ENCODE data around the gene PTPRD.
"Not testable (repeated sequence)": the region's sequence is repeated elsewhere in the genome, so short reads cannot be mapped to it uniquely, and the experiment has no call there.

Gene PTPRD

DNA sequence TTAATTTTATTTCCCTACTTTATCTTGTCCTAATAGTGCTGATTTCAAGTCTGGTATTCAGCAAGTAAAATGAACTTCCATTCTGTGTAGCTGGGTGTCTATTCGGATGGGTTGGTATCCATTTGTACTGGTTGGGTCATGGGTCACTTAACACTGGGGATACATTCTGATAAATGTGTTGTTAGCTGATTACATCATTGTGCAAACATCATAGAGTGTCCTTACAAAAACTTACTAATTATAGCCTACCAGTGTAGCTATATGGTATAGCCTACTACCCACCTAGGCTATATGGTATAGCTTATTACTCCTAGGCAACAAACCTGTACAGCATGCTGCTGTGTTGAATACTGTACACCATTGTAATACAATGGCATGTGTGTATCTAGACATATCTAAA lies 1439.5 kb downstream of the PTPRD start:
- no peak for DNase-seq (ENCODE audit: low spot score)

DNA sequence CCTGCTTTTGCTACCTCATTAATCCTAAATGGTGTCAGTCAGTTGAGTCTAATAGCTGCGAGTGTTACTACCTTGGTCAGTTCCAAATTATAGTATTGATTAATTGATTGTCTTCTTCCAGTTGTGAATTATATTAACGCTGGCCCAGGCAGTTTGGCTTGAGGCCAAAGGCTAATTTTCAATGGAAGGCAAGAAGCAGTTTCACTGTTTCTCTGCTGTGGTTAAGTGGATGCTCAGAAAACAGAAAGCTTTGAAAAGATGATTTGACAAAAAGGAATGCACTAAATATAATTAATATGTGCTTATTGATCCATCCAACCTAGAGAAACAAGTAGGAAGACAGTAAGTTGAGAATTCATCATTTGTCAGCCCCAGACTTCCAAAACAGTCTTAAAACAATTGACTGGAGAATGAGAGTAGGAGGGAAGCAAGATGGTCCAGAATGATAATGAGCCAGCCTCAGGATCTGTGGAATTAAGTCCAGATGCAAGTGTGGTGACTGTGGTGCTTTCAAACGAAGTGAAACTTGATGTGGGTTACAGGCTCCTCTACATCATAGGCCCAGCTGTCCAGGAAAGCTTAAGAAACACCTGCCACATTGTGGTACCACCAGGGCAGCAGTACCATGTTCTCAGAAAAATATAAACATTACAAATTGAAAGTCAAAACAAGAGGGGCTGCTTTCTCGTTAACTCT lies 1442.2 kb downstream of the PTPRD start:
- DNase-seq (ENCODE audit: low spot score), result no peak

DNA sequence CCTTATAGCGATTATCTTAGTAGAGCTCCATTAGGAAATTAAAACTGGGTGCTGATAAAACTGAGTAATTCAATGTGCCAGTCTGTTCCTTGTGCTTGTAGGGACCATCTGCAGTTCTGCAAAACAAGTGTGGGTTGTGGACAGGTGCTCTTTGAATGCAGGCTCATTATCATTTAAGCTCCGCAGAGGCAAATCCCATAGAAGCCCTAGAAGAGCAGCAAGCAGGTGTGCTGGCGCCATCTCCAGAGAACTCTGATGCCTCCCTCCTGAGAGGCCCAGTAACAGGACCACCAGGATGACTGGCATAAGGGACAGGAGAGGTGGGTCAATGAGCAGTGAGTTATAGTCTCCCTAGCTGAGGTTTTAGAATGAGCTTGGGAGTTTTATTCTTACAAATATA lies 1470.8 kb downstream of the PTPRD start:
- DNase-seq (ENCODE audit: low spot score), result no peak

DNA sequence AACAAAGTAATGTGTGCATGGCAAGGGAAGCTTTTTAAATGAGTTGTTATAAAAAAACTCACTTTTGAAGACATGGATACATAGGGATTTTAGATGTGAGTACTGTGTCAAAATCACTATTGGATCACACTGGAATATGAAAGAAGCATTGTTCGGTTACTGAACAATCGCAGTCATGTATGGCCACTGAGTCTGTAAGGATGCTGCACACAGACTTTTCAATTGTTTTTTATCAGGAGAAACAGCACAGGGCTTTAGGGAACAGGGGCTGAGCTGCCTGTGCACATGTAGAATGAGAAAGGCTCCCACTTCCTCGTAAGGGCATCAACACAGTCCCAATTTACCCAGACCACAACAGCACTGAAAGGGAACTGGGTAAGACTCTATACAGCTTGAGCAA lies 1479.3 kb downstream of the PTPRD start:
- no peak for DNase-seq (ENCODE audit: low spot score)

DNA sequence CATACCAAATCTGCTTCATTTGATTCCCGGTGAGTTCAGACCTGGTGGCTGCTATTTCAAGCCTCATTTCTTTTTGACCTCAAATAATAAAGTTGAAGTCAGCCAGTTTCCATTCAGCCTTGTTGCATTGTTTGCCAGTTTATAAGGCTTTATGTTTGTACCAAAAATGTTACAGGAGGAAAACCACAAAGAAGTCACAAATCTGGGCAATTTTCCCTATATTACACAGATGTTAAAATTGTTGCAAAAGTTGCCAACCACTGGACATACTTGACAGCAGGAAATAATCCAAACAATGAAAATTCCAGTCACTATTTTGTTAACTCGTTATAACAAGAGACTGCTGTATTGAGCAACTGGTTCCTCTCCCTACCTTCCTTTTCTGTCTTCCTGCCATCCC lies 1488.2 kb downstream of the PTPRD start:
- DNase-seq (ENCODE audit: low spot score), result no peak

DNA sequence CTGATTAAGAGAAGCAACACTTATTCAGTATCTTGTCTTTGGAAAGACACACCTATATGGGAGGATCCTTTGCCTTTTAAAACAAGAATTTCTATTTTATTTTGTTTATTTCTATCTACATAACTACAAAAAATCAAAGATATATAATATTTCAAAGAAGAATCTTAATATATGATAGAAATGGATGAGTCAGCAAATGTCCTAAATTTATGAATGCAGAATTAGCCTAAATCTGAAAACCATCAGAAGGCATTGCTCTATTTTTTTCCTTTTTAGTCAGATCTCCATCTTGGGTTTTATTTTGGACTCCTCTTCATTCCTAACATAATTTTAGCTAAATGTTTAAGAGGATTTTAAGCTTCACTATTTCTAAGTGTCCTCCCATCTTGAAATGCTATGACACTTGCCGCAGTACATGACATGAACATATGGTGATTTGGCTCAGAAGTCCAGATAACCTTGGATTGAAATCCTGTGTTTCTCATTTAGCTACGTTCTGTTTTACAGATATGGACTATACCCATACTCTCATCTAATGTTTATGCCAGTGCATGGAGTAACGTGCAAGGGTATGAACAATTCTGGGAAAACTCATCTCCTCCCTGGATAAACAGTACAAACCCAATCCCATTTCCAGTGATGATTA lies 1490.4 kb downstream of the PTPRD start:
- DNase-seq (ENCODE audit: low spot score), result no peak

DNA sequence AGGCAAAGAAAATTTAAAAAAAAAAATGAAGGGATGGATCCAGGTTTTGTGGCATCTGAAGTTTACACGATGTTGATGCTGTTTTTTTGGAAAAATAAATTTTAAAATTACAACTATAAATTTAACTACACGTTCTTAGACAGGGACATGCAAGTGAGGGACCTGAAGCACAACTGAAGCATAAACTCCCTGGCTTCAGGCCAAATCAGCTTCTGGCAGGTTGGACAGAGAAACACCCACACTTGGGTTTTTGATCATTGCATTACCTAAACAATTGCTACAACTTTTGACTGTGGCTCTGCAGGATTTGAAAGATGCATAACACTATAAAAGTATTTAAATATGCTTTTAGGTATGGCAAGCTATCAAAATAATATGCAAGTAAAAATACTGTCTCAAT lies 1494.9 kb downstream of the PTPRD start:
- DNase-seq (ENCODE audit: low spot score), result no peak

DNA sequence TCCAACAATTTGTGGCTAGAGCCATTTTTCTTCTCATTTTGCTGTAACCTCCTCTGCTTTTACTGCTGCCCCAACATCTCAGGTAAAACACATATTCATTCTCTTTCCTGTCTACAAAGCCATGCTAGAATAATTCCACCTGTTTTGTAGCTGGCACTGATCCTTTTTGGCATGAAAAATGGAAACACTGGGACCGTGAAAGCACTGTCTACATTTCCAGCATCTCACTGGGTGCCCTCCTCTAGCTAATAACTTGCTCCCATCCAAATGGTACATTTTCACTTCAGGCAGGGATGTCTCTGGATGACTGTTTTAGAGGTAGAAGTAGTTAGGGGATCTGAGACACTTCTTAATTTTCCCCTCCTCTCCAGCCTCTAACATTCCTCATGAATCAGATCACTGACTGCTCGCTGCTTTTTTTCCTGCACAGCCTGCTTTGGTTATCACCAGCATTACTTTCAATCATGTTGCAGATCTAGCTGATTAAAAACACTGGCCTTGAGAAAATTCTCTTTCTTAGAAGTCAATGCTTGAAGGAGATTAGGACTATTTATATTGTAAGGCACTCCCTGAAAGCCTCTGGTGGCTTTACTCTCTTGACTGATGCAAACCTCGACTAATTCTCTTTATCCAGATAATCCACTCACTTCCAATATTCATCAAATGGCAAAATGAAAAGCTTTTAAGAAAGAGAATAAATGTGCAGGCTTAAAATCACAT lies 1500.6 kb downstream of the PTPRD start:
- DNase-seq (ENCODE audit: low spot score), result no peak

DNA sequence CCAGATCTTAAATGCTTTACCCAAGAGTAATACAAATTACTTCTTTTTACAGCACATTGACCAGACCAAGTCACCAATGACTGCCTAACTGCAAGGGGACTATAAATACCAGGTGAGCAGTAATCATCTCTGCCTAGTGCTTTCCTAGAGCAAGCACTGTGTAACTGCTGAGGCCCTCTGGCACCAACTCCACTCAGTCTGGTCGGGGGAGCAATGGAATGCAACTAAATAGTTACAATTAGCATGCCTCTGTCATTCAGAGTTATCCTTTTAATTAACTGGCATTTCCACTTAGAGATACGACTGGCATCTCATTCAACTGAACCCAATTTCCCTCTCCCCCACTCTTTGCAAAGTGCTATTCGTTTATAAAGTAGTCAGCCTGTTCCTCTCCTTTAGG lies 1504.2 kb downstream of the PTPRD start:
- DNase-seq (ENCODE audit: low spot score), result no peak

DNA sequence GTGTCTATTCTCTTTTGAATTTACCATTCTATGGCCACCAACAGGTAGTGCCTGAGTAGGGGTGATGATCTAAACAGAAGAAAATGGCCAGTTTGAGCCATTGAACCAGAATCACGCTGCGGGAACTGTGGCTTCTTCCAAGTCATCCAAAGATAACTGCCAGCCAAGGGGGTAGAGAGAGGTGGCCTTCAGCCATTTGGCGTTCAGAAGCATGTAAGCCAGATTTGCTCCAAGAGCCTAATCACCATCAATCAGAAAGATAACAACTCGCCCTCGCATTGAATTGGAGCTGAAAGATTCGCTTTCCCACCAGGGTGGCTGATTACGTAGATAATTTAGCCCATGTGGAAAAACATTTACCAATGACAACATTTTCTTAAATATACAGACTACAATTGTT lies 1510.5 kb downstream of the PTPRD start:
- DNase-seq (ENCODE audit: low spot score), result no peak

DNA sequence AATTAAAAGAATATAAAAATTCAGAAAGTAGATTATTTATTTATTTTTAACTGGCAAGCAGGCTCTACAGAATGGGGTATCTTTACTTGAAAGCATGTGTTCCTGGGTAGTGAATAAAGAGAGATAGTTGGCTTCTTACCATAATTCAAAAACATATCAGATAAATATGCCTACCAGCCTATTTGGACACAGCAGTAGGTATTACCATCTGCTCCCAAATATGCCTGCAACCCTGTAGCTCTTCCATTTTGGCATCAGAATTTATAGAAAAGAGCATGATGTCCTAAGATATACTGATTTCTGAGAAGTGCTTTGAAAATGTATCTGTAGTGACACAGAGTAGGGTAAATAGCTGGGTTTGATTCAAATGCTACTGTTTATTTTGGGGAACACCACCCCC lies 1512.7 kb downstream of the PTPRD start:
- DNase-seq (ENCODE audit: low spot score), result no peak

DNA sequence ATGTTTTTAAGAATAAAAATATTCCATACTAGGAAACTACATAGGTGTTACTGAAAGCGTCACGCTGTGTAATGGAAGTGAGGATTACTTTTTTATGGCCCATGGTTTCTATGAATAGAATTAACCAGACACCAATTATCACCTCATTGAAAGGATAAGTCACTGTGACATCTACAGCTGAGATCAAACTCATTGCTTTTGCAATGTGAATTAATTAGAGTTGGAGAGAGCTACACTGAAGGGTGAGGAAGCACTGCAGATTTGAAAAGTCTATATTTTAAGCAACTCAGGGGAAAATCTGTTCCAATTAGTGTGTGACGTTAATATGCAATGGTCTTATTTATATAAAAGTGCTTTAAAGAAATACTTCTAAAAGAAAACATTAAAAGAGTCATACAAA lies 1513.2 kb downstream of the PTPRD start:
- DNase-seq (ENCODE audit: low spot score), result no peak

DNA sequence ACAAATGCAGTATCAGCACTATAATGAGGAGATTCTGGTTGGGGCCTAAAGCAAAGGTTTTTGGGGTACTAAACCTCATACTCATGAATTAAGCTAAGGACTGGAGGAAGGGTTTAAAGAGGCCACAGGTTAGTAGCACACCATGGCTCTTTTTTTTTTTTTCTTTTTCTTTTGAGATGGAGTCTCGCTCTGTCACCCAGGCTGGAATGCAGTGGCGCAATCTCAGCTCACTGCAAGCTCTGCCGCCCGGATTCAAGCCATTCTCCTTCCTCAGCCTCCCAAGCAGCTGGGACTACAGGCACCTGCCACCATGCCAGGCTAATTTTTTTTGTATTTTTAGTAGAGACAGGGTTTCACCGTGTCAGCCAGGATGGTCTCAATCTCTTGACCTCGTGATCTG lies 1515.5 kb downstream of the PTPRD start:
- DNase-seq (ENCODE audit: low spot score), result not testable (repeated sequence)

DNA sequence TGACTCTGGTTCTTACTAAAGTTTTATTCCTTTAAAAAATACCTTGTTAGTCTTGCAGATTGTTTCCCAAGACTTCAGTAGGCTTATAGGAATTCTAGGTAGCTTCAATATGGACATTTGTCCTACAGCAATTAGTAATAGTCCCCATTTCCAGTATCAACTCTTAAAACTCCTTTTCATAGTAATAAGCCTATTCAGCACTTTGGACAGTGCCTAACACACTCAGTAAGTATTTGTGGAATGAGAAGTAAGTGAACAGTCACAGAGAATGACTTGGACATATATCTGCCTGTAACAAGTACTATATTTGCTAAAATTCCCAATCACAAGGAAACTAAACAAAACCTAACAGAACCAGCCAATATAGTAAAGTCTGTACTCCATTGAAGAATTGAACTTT lies 1521.4 kb downstream of the PTPRD start:
- DNase-seq (ENCODE audit: low spot score), result no peak

DNA sequence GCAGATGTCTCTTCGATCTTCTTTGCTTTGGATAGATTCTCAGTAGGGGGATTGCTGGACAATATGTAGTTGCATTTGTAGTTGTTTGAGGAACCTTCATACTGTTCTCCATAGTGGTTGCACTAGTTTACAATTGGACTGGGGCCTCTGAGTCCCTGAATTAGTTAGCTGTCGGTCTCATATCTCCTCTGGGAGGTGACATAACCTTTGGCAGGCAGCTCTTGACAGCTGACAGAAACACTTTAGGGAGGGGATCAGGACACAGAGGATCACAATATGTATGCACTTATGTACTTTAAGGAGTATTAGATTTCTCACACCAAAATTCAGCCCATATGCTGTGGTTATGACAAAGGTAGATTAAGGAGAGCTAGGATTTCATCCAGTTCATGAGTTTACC lies 1533.3 kb downstream of the PTPRD start:
- DNase-seq (ENCODE audit: low spot score), result no peak

DNA sequence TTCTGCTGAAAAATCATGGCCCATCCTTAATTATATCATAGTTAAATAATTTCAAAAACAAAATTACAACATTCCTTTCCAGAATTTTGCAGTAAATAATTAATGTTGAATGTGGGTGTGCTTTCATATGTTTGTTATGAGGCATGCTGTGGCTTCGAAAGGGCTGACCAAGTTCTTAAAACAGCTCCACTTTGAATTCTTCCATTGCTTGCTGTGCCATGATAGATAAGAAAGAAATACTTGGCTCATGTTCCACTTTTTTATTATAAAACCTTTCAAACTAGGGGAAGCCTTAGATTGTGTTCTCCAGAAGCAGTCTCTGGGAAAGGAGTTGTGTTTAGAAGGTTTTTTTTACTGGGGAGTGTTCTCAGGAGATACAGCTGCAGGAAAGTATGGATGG lies 1534.5 kb downstream of the PTPRD start:
- DNase-seq (ENCODE audit: low spot score), result no peak

DNA sequence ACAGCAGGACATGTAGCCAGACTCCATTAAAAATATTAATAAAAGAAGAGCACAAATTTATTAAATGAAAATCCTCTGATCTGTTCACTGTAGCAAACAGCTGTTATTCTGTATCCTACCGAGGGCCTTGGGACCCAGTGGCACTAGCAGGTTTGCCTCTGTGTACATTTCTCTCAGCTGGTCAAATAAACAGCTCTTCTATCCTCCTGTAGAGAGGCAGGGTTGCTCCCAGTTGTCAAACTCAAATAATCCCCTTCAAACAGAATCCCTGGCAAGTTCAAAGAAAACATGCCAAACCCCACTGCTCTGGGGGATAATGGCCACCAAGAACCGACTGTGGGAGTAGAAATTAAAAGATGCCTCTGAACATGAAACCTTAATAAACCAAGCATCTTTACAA lies 1551.2 kb downstream of the PTPRD start:
- DNase-seq (ENCODE audit: low spot score), result no peak

DNA sequence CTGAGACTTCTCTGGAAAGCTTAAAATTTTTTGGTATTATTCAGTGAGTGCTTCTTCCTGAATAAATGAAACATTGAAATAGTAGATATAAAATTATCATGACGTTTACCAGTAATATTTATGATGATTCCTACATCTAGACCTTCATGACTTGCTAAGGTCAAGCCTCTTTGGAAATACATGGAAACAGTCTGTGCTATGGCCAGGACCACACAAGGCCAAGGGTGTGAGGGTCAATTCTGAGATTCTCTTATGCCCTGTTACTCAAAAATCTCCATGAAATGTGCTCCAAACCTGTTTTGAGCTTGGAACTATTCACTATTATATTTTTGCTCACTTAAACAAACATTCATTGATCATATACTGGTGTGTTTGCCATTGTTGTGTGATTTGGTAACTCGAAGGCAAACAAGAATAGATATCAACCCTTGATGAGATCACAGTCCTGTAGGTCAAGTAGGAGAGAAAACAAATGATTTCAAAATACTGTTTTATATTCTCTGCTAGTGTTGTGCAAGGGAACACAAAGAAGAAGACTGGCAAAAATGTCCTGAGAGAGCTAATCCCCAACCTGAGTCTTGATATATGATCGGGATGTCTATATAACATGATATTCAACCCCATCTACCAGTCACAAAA lies 1558.3 kb downstream of the PTPRD start:
- no peak for DNase-seq (ENCODE audit: low spot score)

DNA sequence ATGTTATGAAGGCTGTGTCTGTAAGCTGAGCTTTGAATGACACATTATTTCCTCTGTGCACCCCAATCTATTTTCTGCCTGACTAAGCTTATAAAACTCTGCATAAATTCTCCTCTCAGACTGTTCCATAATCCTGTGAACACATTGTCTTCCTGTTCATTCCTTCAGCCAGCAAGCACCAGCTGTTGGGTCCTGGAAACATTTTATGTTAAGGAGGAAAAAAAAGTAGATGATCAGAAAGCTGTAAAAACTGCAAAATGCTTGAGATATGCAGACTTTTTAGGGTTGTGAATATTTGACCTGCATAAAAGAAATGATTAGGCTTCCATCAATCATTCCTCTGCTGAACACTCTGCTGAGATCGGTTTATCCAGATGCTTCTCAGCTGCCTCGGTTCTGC lies 1567.2 kb downstream of the PTPRD start:
- DNase-seq (ENCODE audit: low spot score), result no peak

DNA sequence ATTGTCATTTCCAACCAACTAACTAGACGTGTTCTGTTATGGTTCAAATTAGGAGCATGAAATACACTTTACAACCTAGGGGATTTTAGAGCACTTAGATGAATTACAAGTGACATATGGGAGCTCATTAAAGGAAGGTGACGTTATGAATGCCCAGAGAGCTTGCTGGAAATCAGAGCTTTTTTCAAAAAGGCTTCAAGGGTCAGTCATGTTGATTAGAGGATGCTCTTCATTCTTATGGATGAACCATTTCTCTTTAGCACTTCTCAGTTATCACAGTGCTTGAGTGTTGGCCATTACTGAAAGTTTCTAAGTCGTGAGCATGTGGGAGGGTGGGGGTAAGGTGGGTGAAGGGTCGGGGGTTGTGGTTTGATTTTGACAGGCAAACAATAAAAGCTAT lies 1567.7 kb downstream of the PTPRD start:
- no peak for DNase-seq (ENCODE audit: low spot score)

DNA sequence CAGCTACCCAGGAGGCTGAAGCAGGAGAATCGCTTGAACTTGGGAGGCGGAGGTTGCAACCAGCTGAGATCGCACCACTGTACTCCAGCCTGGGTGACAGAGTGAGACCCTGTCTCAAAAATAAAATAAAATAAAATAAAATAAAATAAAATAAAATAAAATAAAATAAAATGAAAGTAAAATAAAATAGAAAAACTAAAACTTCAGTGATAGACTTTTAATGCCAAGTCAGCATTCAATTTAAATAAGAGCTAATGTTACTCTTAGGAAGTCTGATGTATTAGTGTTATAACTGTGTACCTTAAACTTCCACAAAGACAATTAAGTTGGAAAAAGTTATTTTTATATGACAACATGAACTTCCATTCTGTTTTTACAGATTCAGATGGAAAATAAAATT lies 1569.0 kb downstream of the PTPRD start:
- DNase-seq (ENCODE audit: low spot score), result not testable (repeated sequence)

DNA sequence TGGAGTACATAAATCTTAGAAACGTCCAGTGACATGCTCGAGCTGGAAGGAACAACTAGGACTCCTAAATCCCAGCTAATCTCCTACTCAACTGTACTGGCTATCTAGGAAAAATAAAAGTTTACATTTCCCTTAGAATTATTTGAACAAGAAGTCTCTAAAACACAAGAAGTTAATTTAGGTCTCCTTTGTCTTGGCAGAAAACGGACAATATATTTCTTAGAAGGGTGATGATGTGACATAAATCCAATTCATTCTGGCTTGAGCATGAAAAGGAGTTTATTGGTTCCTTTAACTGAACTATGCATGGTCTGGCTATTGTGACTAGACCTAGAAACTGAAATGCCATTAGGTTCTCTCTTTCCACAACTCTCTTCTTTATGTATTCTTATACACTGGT lies 1571.0 kb downstream of the PTPRD start:
- no peak for DNase-seq (ENCODE audit: low spot score)

DNA sequence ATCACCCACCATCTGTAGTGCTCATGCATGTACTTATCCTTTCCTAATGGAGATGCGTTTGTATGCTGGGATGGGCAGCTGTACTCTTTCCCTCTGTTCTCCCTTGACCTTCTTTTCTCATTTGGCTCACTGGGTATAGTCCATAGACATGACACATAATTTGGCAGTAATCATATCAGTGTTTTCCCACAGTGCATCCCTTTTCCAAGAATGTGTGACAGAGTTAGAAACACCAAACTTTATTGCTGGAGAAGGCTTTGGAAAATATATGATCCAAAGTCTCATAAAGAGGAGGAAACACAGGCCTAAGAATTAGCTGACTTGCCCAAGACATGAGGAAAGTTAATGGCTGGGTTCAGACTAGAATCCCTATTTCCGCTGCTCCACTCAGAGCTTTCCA lies 1579.8 kb downstream of the PTPRD start:
- no peak for DNase-seq (ENCODE audit: low spot score)

All from CD4-positive, alpha-beta T cell treated with Interleukin-6 at 100 ng/mL for 8 hours (primary cell).